Activated CD4-positive, alpha-beta T cell treated with anti-CD3 and anti-CD28 coated beads for 1 hour (primary cell): ENCODE measurements around the gene CFAP43.

Experiments
- DNase-seq: peaks from one replicate; pipeline ENCODE4 v3.0.0-alpha.2; 2020

CFAP43 gene

GRCh38 chr10:104231784-104232612 lies at the start of gene CFAP43:
Gene CFAP43 (minus strand): TSS chr10:104232364. CDS start chr10:104232246, 118 bp downstream.
- peak; percentile 99 for DNase-seq

GRCh38 chr10:104281694-104282093 lies 49.5 kb upstream of the CFAP43 start:
- DNase-seq, result no peak

GRCh38 chr10:104279550-104280259 lies 47.5 kb upstream of the CFAP43 start:
- DNase-seq, result no peak

GRCh38 chr10:104277785-104278184 lies 45.6 kb upstream of the CFAP43 start:
- DNase-seq, result no peak

- DNase-seq, result no peak
Observed at GRCh38 chr10:104276192-104276591, 44.0 kb upstream of the CFAP43 start.

- DNase-seq, result peak; percentile 26
Observed at GRCh38 chr10:104274762-104275721, 42.9 kb upstream of the CFAP43 start.

GRCh38 chr10:104273899-104274575 lies 41.9 kb upstream of the CFAP43 start:
- DNase-seq, result no peak

- DNase-seq, result no peak
Observed at GRCh38 chr10:104273286-104273685, 41.1 kb upstream of the CFAP43 start.

GRCh38 chr10:104268713-104269645 lies 36.8 kb upstream of the CFAP43 start, which contains the start of gene GSTO2:
Gene GSTO2 (plus strand): TSS chr10:104269184. CDS start chr10:104274916, 5,732 bp downstream.
- peak; percentile 97 for DNase-seq

- DNase-seq, result no peak
Observed at GRCh38 chr10:104268405-104268712, 36.2 kb upstream of the CFAP43 start.

- no peak for DNase-seq
Observed at GRCh38 chr10:104267721-104268404, 35.7 kb upstream of the CFAP43 start.

- no peak for DNase-seq
Observed at GRCh38 chr10:104264783-104265182, 32.6 kb upstream of the CFAP43 start.

GRCh38 chr10:104262055-104262454 lies 29.9 kb upstream of the CFAP43 start:
- no peak for DNase-seq

- DNase-seq, result no peak
Observed at GRCh38 chr10:104260775-104261115, 28.6 kb upstream of the CFAP43 start.

- DNase-seq, result no peak
Observed at GRCh38 chr10:104259999-104260774, 28.0 kb upstream of the CFAP43 start.

GRCh38 chr10:104259456-104259855 lies 27.3 kb upstream of the CFAP43 start:
- DNase-seq, result no peak

- DNase-seq, result no peak
Observed at GRCh38 chr10:104258209-104258608, 26.0 kb upstream of the CFAP43 start.

- no peak for DNase-seq
Observed at GRCh38 chr10:104257235-104257634, 25.1 kb upstream of the CFAP43 start.

- no peak for DNase-seq
Observed at GRCh38 chr10:104256335-104256961, 24.3 kb upstream of the CFAP43 start.
